Activated CD8-positive, alpha-beta T cell treated with anti-CD3 and anti-CD28 coated beads for 36 hours (primary cell): ENCODE measurements around the gene CEP192. TPM values are rescaled to one million over a fixed set of nuclear protein-coding genes. Genes with fewer than 3 reads are reported as not detected.

Source experiments
- ATAC-seq: fragments of 200-7000 bp; cut with Tn5 transposase; one replicate; pipeline ENCODE4 v1.10.0; 2021; ENCODE audit warnings: mild to moderate bottlenecking, moderate library complexity
- CTCF ChIA-PET: fragments of 350-600 bp; sonication (Branson Sonifier 250); formaldehyde crosslinking; loops from one replicate; lab custom pipeline; 2021; ENCODE audit warnings: antibody characterized with exemption; lab: Charles Lee
- POLR2A ChIA-PET: fragments of 350-600 bp; sonication (Branson Sonifier 250); formaldehyde crosslinking; loops from one replicate; lab custom pipeline; 2021; ENCODE audit warnings: antibody characterized with exemption; lab: Charles Lee
- DNase-seq: peaks from one replicate; pipeline ENCODE4 v3.0.0-alpha.2; 2020
- H3K27ac Mint-ChIP-seq: one replicate; pipeline ENCODE4 v1.8.0; 2021; ENCODE audit warnings: mild to moderate bottlenecking, mixed read lengths
- H3K27me3 Mint-ChIP-seq: one replicate; pipeline ENCODE4 v1.8.0; 2021; ENCODE audit warnings: mixed read lengths
- H3K36me3 Mint-ChIP-seq: one replicate; pipeline ENCODE4 v1.8.0; 2021; ENCODE audit warnings: low read depth, mixed read lengths
- H3K4me1 Mint-ChIP-seq: one replicate; pipeline ENCODE4 v1.8.0; 2021; ENCODE audit warnings: low read depth, mixed read lengths
- H3K4me3 Mint-ChIP-seq: one replicate; pipeline ENCODE4 v1.8.0; 2021; ENCODE audit warnings: mild to moderate bottlenecking, moderate library complexity, mixed read lengths
- H3K9me3 Mint-ChIP-seq: one replicate; pipeline ENCODE4 v1.8.0; 2021; ENCODE audit warnings: mixed read lengths
- CTCF ChIP-seq: fragments of 200-600 bp; IDR thresholded peaks from one replicate; pipeline ENCODE4 v1.8.0; 2022; ENCODE audit warnings: antibody characterized with exemption, mild to moderate bottlenecking
- intact Hi-C: fragments of 100-400 bp; cut with micrococcal nuclease; formaldehyde crosslinking; loops from one replicate; pipeline ENCODE4 v1.10.0; 2022
- total RNA-seq, 2 experiments: library from RNA; stranded (reverse); gene quantifications; one replicate each; pipeline ENCODE4 v1.2.3, GENCODE V29; 2021

Gene CEP192
- total RNA-seq, 2 experiments from 2014 or later = 39.5 to 42.9 TPM

- TF ChIP-seq CTCF = peak; percentile 92
- peak; percentile 85 for ATAC-seq
Observed at GRCh38 chr18:13159579-13159978, 168.4 kb downstream of the CEP192 start.

GRCh38 chr18:13161276-13161899, 170.2 kb downstream of the CEP192 start:
- ATAC-seq = no peak
- peaks cover 9% of the 10 kb centered on the region for H3K36me3 Mint-ChIP-seq
- H3K9me3 Mint-ChIP-seq = peaks cover 23% of the 10 kb centered on the region
- no peak for TF ChIP-seq CTCF
- POLR2A ChIA-PET = interaction anchor here (0.5 to 0.6 kb wide), 2 partner anchors 266 to 445 kb away, joined by 3 to 4 read pairs; no protein-coding TSS in a partner anchor
- no peak overlapping the region for H3K27ac Mint-ChIP-seq
- H3K4me3 Mint-ChIP-seq = no peak overlapping the region
- DNase-seq = no peak
- CTCF ChIA-PET = interaction anchor here (0.8 to 1.8 kb wide), 3 partner anchors 22 to 55 kb away, joined by 3 to 6 read pairs (median 6); no protein-coding TSS in a partner anchor
- peaks cover 2% of the 10 kb centered on the region for H3K4me1 Mint-ChIP-seq
- intact Hi-C loops = no loop called here
- no peaks in the 10 kb centered on the region for H3K27me3 Mint-ChIP-seq

More at GRCh38 chr18:13159579-13159978, 168.4 kb downstream of the CEP192 start:
- Mint-ChIP-seq H3K27me3 (peaks cover 2% of the 10 kb centered on the region), H3K4me1 (peaks cover 2% of the 10 kb centered on the region), H3K4me3 (no peak overlapping the region), H3K27ac (no peak overlapping the region), H3K36me3 (peaks cover 12% of the 10 kb centered on the region), H3K9me3 (peaks cover 29% of the 10 kb centered on the region)
- ChIA-PET POLR2A (interaction anchor here (1.2 kb wide), 1 partner anchor 22 kb away, joined by 5 read pairs; no protein-coding TSS in a partner anchor), CTCF (interaction anchor here (0.6 to 2.8 kb wide), 58 partner anchors 9 to 470 kb away, joined by 3 to 39 read pairs (median 4); partner anchors contain the start of gene CEP192)
- intact Hi-C loops = loop anchor here (5.0 kb wide), 1 partner anchor 157 kb away; no protein-coding TSS in a partner anchor
- DNase-seq = peak; percentile 34

GRCh38 chr18:13163167-13163927, 172.2 kb downstream of the CEP192 start:
- Mint-ChIP-seq H3K4me1 (peaks cover 2% of the 10 kb centered on the region), H3K4me3 (no peak overlapping the region), H3K36me3 (peaks cover 4% of the 10 kb centered on the region), H3K9me3 (peaks cover 11% of the 10 kb centered on the region), H3K27ac (no peak overlapping the region), H3K27me3 (no peaks in the 10 kb centered on the region)
- intact Hi-C loops = no loop called here
- ATAC-seq = no peak
- CTCF ChIA-PET = no interaction called here
- POLR2A ChIA-PET = no interaction called here
- no peak for DNase-seq
- no peak for TF ChIP-seq CTCF

- CTCF ChIA-PET = no interaction called here
Observed at GRCh38 chr18:13164406-13164805, 173.2 kb downstream of the CEP192 start.

More at GRCh38 chr18:13164406-13164805, 173.2 kb downstream of the CEP192 start:
- DNase-seq (no peak), ATAC-seq (no peak)
- Mint-ChIP-seq H3K36me3 (peaks cover 1% of the 10 kb centered on the region), H3K4me1 (peaks cover 1% of the 10 kb centered on the region), H3K9me3 (peaks cover 8% of the 10 kb centered on the region), H3K27me3 (no peaks in the 10 kb centered on the region), H3K27ac (no peak overlapping the region), H3K4me3 (no peak overlapping the region)
- POLR2A ChIA-PET = no interaction called here
- intact Hi-C loops = no loop called here
- TF ChIP-seq CTCF = no peak
